Measurements from ENCODE around the gene RASL12.

RASL12 gene

DNA sequence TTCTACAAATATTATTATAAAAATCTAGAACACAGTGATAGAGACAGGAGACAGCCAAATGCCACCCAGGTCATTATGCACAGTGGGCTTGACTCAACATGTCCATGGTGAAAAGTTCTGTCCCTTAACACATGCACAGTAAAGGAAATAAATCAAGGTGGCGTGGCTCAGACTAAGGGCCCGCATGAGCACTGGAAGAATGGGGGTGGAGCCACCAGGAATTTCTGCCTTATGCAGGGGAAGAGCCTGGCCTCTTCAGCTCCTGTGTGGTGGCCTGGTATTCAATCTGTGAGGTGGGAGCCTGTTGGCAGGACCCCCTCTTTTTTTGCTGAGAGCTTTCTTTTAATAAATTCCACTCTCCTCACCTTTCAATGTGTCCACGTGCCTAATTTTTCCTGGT is 60.9 kb downstream of the RASL12 start:
- no peak for DNase-seq (ENCODE audit: low read depth)
- H3K4me3 ChIP-seq (ENCODE audit: low read depth, low read length): no peak overlapping the region
- no peak for TF ChIP-seq CTCF (IDR thresholded peaks at IDR 0.05; ENCODE audit: low read depth, low read length, missing control alignments)

- DNase-seq (ENCODE audit: low read depth): no peak
- no peak overlapping the region for H3K4me3 ChIP-seq (ENCODE audit: low read depth, low read length)
- TF ChIP-seq CTCF (IDR thresholded peaks at IDR 0.05; ENCODE audit: low read depth, low read length, missing control alignments): no peak
Observed at GRCh38 chr15:65004993-65005392, 62.8 kb downstream of the RASL12 start.

All from GM12864 (cell line).